GM19023 (cell line): ENCODE results near the gene MRPL40.

ENCODE experiments used
- ATAC-seq: cut with Tn5 transposase; IDR thresholded peaks from one replicate; pipeline ENCODE4 v1.9.1; 2021; ENCODE audit warnings: mild to moderate bottlenecking, moderate library complexity; ENCODE audit not compliant: unreplicated experiment

Gene MRPL40

GRCh38 chr22:19480173-19480568 lies 47.8 kb downstream of the MRPL40 start:
- no peak for ATAC-seq

GRCh38 chr22:19480789-19481188 lies 48.4 kb downstream of the MRPL40 start:
- ATAC-seq = no peak

GRCh38 chr22:19482297-19482696 lies 50.0 kb downstream of the MRPL40 start:
- ATAC-seq = no peak

GRCh38 chr22:19483481-19484244 lies 51.3 kb downstream of the MRPL40 start:
- no peak for ATAC-seq
